GM12873 (cell line): Measurements from ENCODE around the gene CROCC2.

Experiments
- CTCF ChIP-seq: IDR thresholded peaks from 2 replicates; pipeline ENCODE4 v1.5.1; 2012; ENCODE audit warnings: low read depth, mild to moderate bottlenecking, moderate library complexity, low read length, control low read depth; ENCODE audit not compliant: insufficient read depth; ENCODE audit errors: missing control alignments

CROCC2 gene

GRCh38 chr2:240877460-240878340, 28.4 kb upstream of the CROCC2 start:
- TF ChIP-seq CTCF, result no peak

DNA sequence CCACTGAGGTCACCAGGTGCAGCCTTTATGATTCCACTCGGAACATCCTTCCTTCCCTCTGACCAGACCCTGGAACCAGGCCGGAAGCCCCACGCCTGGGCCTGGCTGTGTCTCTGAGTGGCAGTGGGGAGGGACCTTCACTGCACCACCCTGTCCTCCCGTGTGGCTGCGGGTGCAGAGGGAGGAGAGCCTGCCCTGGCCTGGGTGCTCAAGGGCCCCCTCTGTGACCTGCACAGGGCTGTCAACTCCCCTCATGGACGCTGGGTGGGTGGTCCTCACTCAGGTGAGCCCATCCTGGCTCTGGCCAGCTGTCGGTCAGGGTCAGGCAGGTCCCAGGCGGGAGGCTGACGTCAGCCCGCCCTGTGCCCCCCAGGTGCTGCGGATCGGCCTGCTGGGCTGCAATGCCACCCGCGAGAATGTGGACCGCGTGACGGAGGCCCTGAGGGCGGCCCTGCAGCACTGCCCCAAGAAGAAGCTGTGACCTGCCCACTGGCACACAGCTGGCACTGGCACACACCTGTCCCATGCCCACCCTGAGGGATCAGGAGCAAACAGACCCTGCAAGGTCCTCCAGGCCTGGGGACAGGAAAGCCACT, 27.7 kb upstream of the CROCC2 start:
- no peak for TF ChIP-seq CTCF

DNA sequence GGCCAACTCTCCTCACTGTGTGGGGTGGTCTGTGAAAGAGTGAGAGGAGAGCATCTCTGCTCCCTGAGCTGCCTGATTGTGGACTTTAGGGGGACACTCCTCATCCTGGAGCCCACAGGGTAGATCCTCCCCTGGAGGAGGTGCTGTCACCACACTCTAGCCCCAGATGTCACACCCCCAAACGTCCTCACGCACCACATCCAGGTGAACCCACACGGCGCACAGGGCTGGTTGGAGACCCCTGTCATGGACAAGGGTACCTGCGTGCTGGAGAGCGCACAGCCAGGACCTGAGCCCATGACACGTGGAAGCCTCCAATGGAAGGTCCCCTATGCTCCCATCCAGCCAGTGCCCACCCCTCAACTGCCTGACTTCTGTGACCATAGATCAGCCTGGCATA, 27.0 kb upstream of the CROCC2 start:
- no peak for TF ChIP-seq CTCF

DNA sequence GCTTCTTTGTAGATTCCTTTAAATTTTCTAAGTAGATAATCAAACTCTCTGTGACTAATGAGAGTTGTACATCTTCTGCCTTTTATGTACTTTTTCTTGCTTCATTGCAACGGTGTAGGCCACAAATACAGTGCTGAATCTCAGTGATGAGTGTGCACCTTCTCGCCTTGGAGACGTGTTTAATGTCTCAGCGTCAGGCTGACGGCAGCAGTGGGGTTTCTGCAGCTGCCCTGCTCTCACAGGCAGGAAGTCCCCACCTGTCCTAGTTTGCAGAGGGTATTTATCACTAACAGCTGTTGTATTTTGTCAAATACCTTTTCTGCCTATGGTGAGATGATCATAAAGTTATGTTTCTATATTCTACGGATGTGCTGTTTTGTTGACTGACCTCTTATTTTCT, 24.2 kb upstream of the CROCC2 start:
- TF ChIP-seq CTCF, result no peak

GRCh38 chr2:240884221-240884620, 21.9 kb upstream of the CROCC2 start:
- no peak for TF ChIP-seq CTCF

GRCh38 chr2:240884745-240885144, 21.4 kb upstream of the CROCC2 start:
- TF ChIP-seq CTCF, result no peak

DNA sequence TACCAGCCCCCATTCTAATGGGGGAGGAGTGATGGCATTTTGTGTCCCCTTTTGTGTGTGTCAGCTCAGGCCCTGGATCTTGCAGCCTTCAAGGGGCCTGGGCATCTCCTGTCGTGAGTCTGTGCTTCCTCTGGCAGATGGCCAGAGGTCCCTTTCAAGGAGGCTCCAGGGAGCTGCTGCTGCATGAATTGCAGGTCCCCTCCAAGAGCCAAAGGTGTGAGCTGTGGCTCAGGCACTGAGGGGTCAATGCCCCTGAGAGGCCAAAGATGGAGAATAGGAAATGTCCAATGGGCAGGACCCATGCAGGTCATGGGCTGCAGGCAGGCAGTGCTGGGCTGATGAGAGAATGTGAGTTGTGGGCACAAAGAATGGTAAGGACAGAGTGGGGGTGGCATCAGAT, 20.6 kb upstream of the CROCC2 start:
- TF ChIP-seq CTCF, result no peak
